HL-60 (cell line): Measurements from ENCODE around the gene POLR3A.
A peak's percentile ranks its signal among the peaks of the same experiment; 100 is the strongest.

Experiments
- DNase-seq, 2 experiments: peaks; one replicate each; pipeline ENCODE4 v3.0.0-alpha.2; 2010 to 2020; ENCODE audit warnings: low read depth in 1 of 2, low spot score in 1 of 2
- H3K27ac ChIP-seq: fragments of 250-450 bp; sonication (Bioruptor Pico); replicated peaks from 2 replicates; pipeline ENCODE4 v1.5.1; 2020; ENCODE audit warnings: mild to moderate bottlenecking, moderate library complexity
- H3K27me3 ChIP-seq: fragments of 250-450 bp; sonication (Bioruptor Pico); 2 replicates; pipeline ENCODE4 v1.5.1; 2021; ENCODE audit warnings: mild to moderate bottlenecking, moderate library complexity; ENCODE audit not compliant: insufficient read depth, poor library complexity, severe bottlenecking
- H3K4me3 ChIP-seq: replicated peaks from 2 replicates; pipeline ENCODE4 v1.5.1; 2011; ENCODE audit warnings: mild to moderate bottlenecking, control low read depth, low read length; ENCODE audit not compliant: insufficient read depth
- GABPA ChIP-seq: IDR thresholded peaks from 2 replicates; pipeline ENCODE4 v1.6.1; 2012; ENCODE audit warnings: low read depth
- POLR2AphosphoS5 ChIP-seq: IDR thresholded peaks from 2 replicates; pipeline ENCODE4 v1.6.1; 2012; ENCODE audit warnings: low read depth
- SPI1 ChIP-seq: IDR thresholded peaks from 2 replicates; pipeline ENCODE4 v1.6.1; 2012; ENCODE audit warnings: low read depth, mild to moderate bottlenecking, borderline replicate concordance
- TF ChIP-seq, protein P1 (sequence below): IDR thresholded peaks from 2 replicates; pipeline ENCODE4 v1.6.1; 2012; ENCODE audit warnings: low read depth; ENCODE audit not compliant: insufficient replicate concordance
- TF ChIP-seq, protein P2 (sequence below): IDR thresholded peaks from one replicate; pipeline ENCODE4 v1.5.1; 2011; ENCODE audit warnings: low read length, control low read depth, inconsistent platforms; ENCODE audit not compliant: insufficient read depth

Gene POLR3A

DNA sequence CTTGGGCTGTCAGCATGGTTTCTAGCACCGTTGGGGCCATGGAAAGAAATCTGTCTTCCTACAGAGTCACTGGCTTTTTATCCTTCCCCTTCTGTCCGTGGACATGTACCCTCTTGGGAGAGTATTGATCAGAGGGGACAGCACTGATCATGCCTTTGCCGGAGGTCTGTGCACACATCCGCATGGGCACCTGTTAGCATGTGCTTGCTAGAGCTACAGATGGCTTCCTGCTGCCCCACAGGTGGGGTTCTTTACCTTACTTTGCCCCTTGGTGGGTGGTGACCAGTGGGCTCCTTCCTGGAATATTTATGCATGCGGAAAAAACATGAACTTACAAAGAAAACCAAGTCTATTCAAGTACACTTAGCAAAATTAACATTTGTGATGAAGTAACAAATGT lies 29.2 kb upstream of the POLR3A start:
- no peak for DNase-seq
- H3K27ac ChIP-seq: no peak overlapping the region
- no peaks in the 10 kb centered on the region for H3K27me3 ChIP-seq
- no peak overlapping the region for H3K4me3 ChIP-seq
- TF ChIP-seq GABPA (no peak), SPI1 (no peak), POLR2AphosphoS5 (no peak)
- TF ChIP-seq, protein P1, sequence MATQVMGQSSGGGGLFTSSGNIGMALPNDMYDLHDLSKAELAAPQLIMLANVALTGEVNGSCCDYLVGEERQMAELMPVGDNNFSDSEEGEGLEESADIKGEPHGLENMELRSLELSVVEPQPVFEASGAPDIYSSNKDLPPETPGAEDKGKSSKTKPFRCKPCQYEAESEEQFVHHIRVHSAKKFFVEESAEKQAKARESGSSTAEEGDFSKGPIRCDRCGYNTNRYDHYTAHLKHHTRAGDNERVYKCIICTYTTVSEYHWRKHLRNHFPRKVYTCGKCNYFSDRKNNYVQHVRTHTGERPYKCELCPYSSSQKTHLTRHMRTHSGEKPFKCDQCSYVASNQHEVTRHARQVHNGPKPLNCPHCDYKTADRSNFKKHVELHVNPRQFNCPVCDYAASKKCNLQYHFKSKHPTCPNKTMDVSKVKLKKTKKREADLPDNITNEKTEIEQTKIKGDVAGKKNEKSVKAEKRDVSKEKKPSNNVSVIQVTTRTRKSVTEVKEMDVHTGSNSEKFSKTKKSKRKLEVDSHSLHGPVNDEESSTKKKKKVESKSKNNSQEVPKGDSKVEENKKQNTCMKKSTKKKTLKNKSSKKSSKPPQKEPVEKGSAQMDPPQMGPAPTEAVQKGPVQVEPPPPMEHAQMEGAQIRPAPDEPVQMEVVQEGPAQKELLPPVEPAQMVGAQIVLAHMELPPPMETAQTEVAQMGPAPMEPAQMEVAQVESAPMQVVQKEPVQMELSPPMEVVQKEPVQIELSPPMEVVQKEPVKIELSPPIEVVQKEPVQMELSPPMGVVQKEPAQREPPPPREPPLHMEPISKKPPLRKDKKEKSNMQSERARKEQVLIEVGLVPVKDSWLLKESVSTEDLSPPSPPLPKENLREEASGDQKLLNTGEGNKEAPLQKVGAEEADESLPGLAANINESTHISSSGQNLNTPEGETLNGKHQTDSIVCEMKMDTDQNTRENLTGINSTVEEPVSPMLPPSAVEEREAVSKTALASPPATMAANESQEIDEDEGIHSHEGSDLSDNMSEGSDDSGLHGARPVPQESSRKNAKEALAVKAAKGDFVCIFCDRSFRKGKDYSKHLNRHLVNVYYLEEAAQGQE: no peak
- TF ChIP-seq, protein P2, sequence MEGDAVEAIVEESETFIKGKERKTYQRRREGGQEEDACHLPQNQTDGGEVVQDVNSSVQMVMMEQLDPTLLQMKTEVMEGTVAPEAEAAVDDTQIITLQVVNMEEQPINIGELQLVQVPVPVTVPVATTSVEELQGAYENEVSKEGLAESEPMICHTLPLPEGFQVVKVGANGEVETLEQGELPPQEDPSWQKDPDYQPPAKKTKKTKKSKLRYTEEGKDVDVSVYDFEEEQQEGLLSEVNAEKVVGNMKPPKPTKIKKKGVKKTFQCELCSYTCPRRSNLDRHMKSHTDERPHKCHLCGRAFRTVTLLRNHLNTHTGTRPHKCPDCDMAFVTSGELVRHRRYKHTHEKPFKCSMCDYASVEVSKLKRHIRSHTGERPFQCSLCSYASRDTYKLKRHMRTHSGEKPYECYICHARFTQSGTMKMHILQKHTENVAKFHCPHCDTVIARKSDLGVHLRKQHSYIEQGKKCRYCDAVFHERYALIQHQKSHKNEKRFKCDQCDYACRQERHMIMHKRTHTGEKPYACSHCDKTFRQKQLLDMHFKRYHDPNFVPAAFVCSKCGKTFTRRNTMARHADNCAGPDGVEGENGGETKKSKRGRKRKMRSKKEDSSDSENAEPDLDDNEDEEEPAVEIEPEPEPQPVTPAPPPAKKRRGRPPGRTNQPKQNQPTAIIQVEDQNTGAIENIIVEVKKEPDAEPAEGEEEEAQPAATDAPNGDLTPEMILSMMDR: no peak

DNA sequence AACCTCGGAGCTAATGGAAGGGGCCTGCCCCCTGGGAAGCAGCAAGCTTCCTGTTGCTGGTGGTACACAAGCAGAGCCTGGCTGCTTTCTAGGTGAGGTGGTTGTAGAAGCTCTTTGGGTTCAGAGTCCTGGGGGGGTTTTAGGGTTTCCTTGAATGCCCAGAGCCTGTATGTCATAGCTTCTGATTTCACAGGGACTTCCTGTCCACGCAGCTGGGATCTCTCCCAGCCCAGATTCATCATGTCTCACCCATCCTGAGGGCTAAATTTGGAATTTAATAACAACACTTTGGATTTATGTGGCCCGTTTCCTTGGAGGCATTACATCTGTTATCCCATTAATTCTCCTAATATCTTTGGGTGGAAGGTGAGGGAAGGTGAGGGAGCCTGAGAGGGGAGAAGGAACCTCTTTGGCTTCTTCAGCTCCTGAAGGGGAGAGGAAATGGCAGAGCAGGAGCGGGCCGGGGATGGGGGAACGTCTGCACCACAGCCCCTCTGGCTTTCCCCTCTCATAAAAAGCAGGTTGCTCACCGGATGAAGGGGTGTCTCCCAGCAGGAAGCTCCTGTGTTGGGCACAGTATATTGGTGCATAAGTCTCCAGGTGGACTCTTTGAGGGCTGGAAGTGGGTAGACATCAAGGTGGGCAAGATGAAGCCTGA lies 24.0 kb upstream of the POLR3A start:
- H3K27me3 ChIP-seq: no peaks in the 10 kb centered on the region
- no peak for TF ChIP-seq GABPA
- TF ChIP-seq, protein P1: no peak
- DNase-seq: no peak
- H3K4me3 ChIP-seq: no peak overlapping the region
- H3K27ac ChIP-seq: no peak overlapping the region

DNA sequence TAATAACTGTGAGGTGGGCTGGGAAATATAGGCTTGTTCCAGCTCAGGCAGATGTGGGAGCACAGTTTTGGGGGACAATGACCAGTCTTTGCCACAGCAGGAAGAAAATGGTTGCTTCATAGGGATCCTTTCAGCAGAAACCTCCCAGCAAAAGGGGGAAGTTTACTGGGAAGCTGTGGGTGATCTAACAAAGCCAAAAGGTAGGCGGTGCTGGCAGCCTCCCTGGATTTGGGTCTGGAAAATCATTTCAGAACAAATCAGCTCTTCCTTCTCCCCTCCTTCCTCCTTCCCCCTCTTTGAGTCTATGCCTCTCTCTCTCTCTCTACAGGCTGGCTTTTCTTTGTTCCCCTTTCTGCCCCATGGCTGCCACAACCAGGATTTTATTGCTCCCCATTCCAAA lies 20.5 kb upstream of the POLR3A start:
- Histone ChIP-seq H3K4me3 (no peak overlapping the region), H3K27ac (no peak overlapping the region), H3K27me3 (no peaks in the 10 kb centered on the region)
- TF ChIP-seq, protein P1: no peak
- no peak for DNase-seq

DNA sequence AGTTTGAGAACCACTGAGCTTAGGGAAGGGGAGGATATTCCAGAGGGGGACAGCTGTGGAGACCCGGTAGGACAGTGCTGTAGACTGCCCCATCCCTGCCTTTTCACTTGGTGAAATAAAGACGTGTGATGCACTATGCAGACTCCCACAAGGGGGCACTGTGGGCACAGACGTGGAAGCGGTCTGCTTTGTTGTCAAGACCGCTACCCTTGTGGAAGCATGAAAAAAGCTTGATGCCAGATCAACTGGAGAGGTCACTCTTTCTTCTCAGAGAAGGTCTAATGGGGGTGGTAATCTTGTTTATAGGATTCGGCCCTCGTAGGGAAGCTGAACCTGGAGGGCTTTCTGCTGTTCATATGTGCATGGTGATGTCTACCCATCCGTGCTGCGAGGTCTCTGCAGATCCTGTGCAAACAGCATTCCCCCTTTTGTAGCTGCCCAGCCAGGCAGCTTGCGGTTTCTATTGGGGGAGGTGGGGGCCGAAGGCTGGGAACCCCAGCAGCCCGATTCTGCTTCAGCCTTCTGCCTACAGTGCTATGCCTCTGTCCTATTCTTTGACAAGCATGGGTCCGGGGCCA lies 18.1 kb upstream of the POLR3A start:
- Histone ChIP-seq H3K27ac (no peak overlapping the region), H3K4me3 (no peak overlapping the region), H3K27me3 (no peaks in the 10 kb centered on the region)
- DNase-seq: peak in 1 of 2 experiments; percentile 86
- TF ChIP-seq GABPA (no peak), POLR2AphosphoS5 (no peak), SPI1 (no peak)
- TF ChIP-seq, protein P1: no peak
- TF ChIP-seq, protein P2: peak; percentile 96
